Hepatocyte (in vitro differentiated cells): ENCODE data around the gene PRDM15.

ENCODE experiments used
- CTCF ChIP-seq: fragments of 200-600 bp; sonication (generic); IDR thresholded peaks from 2 replicates; pipeline ENCODE4 v1.5.1; 2016; ENCODE audit warnings: antibody characterized with exemption, mild to moderate bottlenecking; ENCODE audit not compliant: poor library complexity
- EZH2 ChIP-seq: fragments of 200-600 bp; sonication (generic); IDR thresholded peaks from 2 replicates; pipeline ENCODE4 v1.6.1; 2016; ENCODE audit warnings: antibody characterized with exemption, mild to moderate bottlenecking, borderline replicate concordance
- EZH2phosphoT487 ChIP-seq: fragments of 200-600 bp; sonication (generic); IDR thresholded peaks from one replicate; pipeline ENCODE4 v1.6.1; 2018; ENCODE audit warnings: antibody characterized with exemption, mild to moderate bottlenecking, low read depth, moderate library complexity; ENCODE audit not compliant: unreplicated experiment, severe bottlenecking

DNA sequence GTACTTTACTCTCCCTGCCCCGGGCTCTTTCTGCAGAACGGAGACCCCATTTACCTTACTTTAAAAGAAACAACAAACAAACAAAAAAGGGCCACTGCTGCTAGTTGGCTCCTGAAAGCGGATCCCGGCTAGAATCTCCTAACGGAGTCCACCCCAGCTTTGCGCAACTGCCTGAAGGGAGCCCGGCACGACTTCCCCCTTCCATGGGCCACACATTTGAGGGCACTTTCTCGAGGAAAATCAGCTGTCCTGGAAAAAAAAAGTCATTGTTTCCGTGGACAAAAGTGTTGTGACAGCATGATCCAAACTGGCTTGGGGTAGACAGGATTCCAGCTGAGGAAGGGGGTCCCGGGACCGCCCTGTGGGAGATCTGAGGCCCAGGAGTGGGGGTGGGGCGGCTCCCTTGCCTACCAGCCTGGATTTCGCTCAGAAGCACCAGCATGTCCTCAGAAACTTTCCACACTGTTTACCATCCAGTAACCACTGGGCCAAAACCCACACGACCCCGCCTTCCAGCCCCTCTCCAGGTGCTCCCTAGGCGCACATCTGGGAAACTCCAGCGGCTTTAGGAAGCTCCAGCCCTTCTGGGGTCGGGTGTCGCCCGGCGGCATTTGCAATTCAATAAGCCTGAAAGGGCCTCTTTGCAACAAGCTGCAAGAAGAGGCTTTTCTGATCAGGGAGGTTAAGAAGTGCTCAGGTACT lies 117.1 kb downstream of the PRDM15 start:
- TF ChIP-seq CTCF (no peak), EZH2phosphoT487 (no peak), EZH2 (no peak)
